GM12878 (cell line): ENCODE data around the gene ENOX1. TPM values are rescaled to one million over a fixed set of nuclear protein-coding genes. Genes with fewer than 3 reads are reported as not detected.

Source experiments
- ATAC-seq: fragments of 200-7000 bp; cut with Tn5 transposase; 3 replicates; pipeline ENCODE4 v1.9.1; 2020; ENCODE audit warnings: mild to moderate bottlenecking, moderate library complexity
- BruUV-seq: library from RNA; stranded (reverse); fragments of 400-500 nt; replicated peaks from 2 replicates; lab custom pipeline; 2021; lab: Mats Ljungman, UMichigan
- CTCF ChIA-PET: fragments of 300-600 bp; sonication (Branson Sonifier 250); formaldehyde crosslinking; extraction: SDS; loops from one replicate; lab custom pipeline; 2021; ENCODE audit warnings: inconsistent platforms; lab: Yijun Ruan, JAX
- POLR2A ChIA-PET: fragments of 350-600 bp; formaldehyde crosslinking; extraction: SDS; loops from one replicate; lab custom pipeline; 2021; ENCODE audit warnings: inconsistent platforms; lab: Charles Lee
- RAD21 ChIA-PET: fragments of 300-600 bp; sonication (Branson Sonifier 250); formaldehyde crosslinking; loops from one replicate; lab custom pipeline; 2023; ENCODE audit warnings: antibody characterized with exemption; ENCODE audit not compliant: unreplicated experiment; lab: Charles Lee
- SMC1A ChIA-PET: fragments of 300-600 bp; sonication (Branson Sonifier 250); formaldehyde crosslinking; loops from one replicate; lab custom pipeline; 2023; ENCODE audit not compliant: unreplicated experiment, uncharacterized antibody; lab: Charles Lee
- DNase-seq: peaks from one replicate; pipeline ENCODE4 v3.0.0-alpha.2; 2011; ENCODE audit warnings: low read depth, low spot score
- FAIRE-seq: peaks from 3 replicates; lab custom pipeline; 2011; peaks lifted over from hg19 to GRCh38; lab: Jason Lieb, UNC
- H2AFZ ChIP-seq: 2 replicates; pipeline ENCODE4 v1.6.0; 2011; ENCODE audit warnings: low read depth, low read length, control low read depth; ENCODE audit not compliant: control insufficient read depth
- H3K27ac ChIP-seq: 2 replicates; pipeline ENCODE4 v1.5.1; 2011; ENCODE audit warnings: control low read depth; ENCODE audit not compliant: control insufficient read depth, insufficient read depth
- H3K27me3 ChIP-seq, 2 experiments: replicated peaks in 1 of 2; 2 replicates each; pipeline versions ENCODE4 v1.6.0 to v1.6.1; 2011; ENCODE audit warnings: low read length in 1 of 2; ENCODE audit not compliant: control insufficient read depth in 2 of 2, insufficient read depth in 2 of 2
- H3K36me3 ChIP-seq, 2 experiments: 2 replicates each; pipeline ENCODE4 v1.5.1; 2011; ENCODE audit warnings: low read length in 1 of 2; ENCODE audit not compliant: control insufficient read depth in 2 of 2, insufficient read depth in 2 of 2
- H3K4me1 ChIP-seq: 2 replicates; pipeline ENCODE4 v1.6.1; 2011; ENCODE audit warnings: mild to moderate bottlenecking, low read length, moderate library complexity, mixed read lengths; ENCODE audit not compliant: control insufficient read depth, insufficient read depth
- H3K4me2 ChIP-seq: 2 replicates; pipeline ENCODE4 v1.6.0; 2011; ENCODE audit warnings: control low read depth; ENCODE audit not compliant: control insufficient read depth, insufficient read depth
- H3K4me3 ChIP-seq: fragments of 200-600 bp; sonication (generic); 2 replicates; pipeline ENCODE4 v1.5.1; 2016
- H3K79me2 ChIP-seq: 2 replicates; pipeline ENCODE4 v1.6.0; 2011; ENCODE audit warnings: low read length; ENCODE audit not compliant: control insufficient read depth, insufficient read depth
- H3K9ac ChIP-seq: 2 replicates; pipeline ENCODE4 v1.8.0; 2011; ENCODE audit warnings: low read length, control low read depth, mixed read lengths; ENCODE audit not compliant: control insufficient read depth, insufficient read depth
- H3K9me3 ChIP-seq: replicated peaks from 3 replicates; pipeline ENCODE4 v1.5.1; 2011; ENCODE audit warnings: mild to moderate bottlenecking, low read length; ENCODE audit not compliant: control insufficient read depth, insufficient read depth
- H4K20me1 ChIP-seq: 2 replicates; pipeline ENCODE4 v1.6.0; 2011; ENCODE audit not compliant: control insufficient read depth, insufficient read depth
- ATF7 ChIP-seq: fragments of 450-650 bp; IDR thresholded peaks from 2 replicates; pipeline ENCODE4 v1.6.1; 2016; ENCODE audit warnings: low read depth, mild to moderate bottlenecking
- BCL11A ChIP-seq: IDR thresholded peaks from 2 replicates; pipeline ENCODE4 v1.6.1; 2011; ENCODE audit warnings: low read depth, low read length
- EP300 ChIP-seq, 2 experiments: fragments of 150-350 bp in 1 of 2; IDR thresholded peaks; 2 replicates each; pipeline ENCODE4 v1.6.1; 2011 to 2012; ENCODE audit warnings: low read depth in 2 of 2, low read length in 2 of 2, borderline replicate concordance in 1 of 2, improper control_type of control experiment in 1 of 2, inconsistent platforms in 1 of 2; ENCODE audit not compliant: control insufficient read depth in 1 of 2
- ESRRA ChIP-seq: IDR thresholded peaks from 2 replicates; pipeline ENCODE4 v1.6.1; 2012; ENCODE audit warnings: mild to moderate bottlenecking, low read length, improper control_type of control experiment
- HDAC6 ChIP-seq: fragments of 200-600 bp; sonication (generic); IDR thresholded peaks from one replicate; pipeline ENCODE4 v1.8.0; 2017; ENCODE audit warnings: antibody characterized with exemption; ENCODE audit not compliant: unreplicated experiment
- IKZF2 ChIP-seq, 2 experiments: fragments of 450-650 bp; IDR thresholded peaks; 2 replicates each; pipeline ENCODE4 v1.6.1; 2017; ENCODE audit warnings: mild to moderate bottlenecking in 2 of 2, moderate library complexity in 2 of 2
- IRF5 ChIP-seq: fragments of 450-650 bp; IDR thresholded peaks from 2 replicates; pipeline ENCODE4 v1.6.1; 2017; ENCODE audit warnings: borderline replicate concordance
- MEF2B ChIP-seq: fragments of 450-650 bp; IDR thresholded peaks from 2 replicates; pipeline ENCODE4 v1.6.1; 2018; ENCODE audit warnings: mild to moderate bottlenecking, moderate library complexity; ENCODE audit not compliant: partially characterized antibody, poor library complexity, severe bottlenecking
- RUNX3 ChIP-seq: IDR thresholded peaks from 2 replicates; pipeline ENCODE4 v1.6.1; 2012; ENCODE audit warnings: low read length, inconsistent platforms
- TCF12 ChIP-seq: IDR thresholded peaks from 2 replicates; pipeline ENCODE4 v1.6.1; 2011; ENCODE audit warnings: low read depth, mild to moderate bottlenecking, low read length
- ZNF24 ChIP-seq: fragments of 450-650 bp; IDR thresholded peaks from 2 replicates; pipeline ENCODE4 v1.6.1; 2017; ENCODE audit warnings: antibody characterized with exemption, mild to moderate bottlenecking
- in situ Hi-C: fragments of 300-500 bp; cut with MboI; formaldehyde crosslinking; loops from 9 replicates; pipeline ENCODE4 v1.14.3; 2018; ENCODE audit warnings: mixed read lengths
- intact Hi-C: fragments of 100-400 bp; cut with micrococcal nuclease; formaldehyde crosslinking; loops from one replicate; pipeline ENCODE4 v1.14.2; 2022; ENCODE audit not compliant: unreplicated experiment
- polyA plus RNA-seq, 11 experiments: library from polyadenylated mRNA; depleted of rRNA in 4 of 11; unstranded in 6 of 11; stranded (reverse) in 5 of 11; fragments of >200 nt; fragmentation: Nextera tagmentation in 4 of 11; fragmentation: Illumina TruSeq in 1 of 11; extraction: Ambion mirVana in 4 of 11; extraction: Trizol in 1 of 11; gene quantifications; 1 replicate in 1 of 11; 2 replicates in 10 of 11; pipeline versions ENCODE4 v1.2.1 to v1.2.3, GENCODE V29; 2011 to 2016; ENCODE audit warnings: inconsistent platforms in 2 of 11, missing spikeins in 2 of 11, low read depth in 1 of 11
- total RNA-seq, 4 experiments: library from RNA; depleted of rRNA in 3 of 4; stranded (reverse); fragments of >200 nt in 3 of 4; fragmentation: Illumina TruSeq in 1 of 4; extraction: Trizol in 1 of 4; gene quantifications; 2 replicates each; pipeline versions ENCODE4 v1.2.1 to v1.2.3, GENCODE V29; 2013 to 2021

The ENOX1 gene
- total and polyA plus RNA-seq, 10 of the 15 experiments (the other 5 are each of a cell fraction or from before 2014, with no cell fraction given): 0.11 to 0.26 (median 0.15) TPM

- FAIRE-seq: no peak
- intact Hi-C loops: no loop called here
Measured at GRCh38 chr13:43518833-43519232, 267.9 kb downstream of the ENOX1 start.

More at GRCh38 chr13:43518833-43519232, 267.9 kb downstream of the ENOX1 start:
- DNase-seq (no peak), ATAC-seq (no peak)
- RAD21 ChIA-PET: no interaction called here
- H3K4me2 ChIP-seq: no peak overlapping the region
- no peaks in the 10 kb centered on the region for H4K20me1 ChIP-seq
- in situ Hi-C loops: no loop called here
- no peaks in the 10 kb centered on the region for H3K9me3 ChIP-seq
- H3K4me1 ChIP-seq: no peaks in the 10 kb centered on the region
- H3K27ac ChIP-seq: no peak overlapping the region
- SMC1A ChIA-PET: interaction anchor here (1.1 to 1.4 kb wide), 2 partner anchors 9 to 18 kb away, joined by 3 to 4 read pairs; no protein-coding TSS in a partner anchor
- BruUV-seq: no TSS peak
- no peaks in the 10 kb centered on the region for H3K79me2 ChIP-seq
- H2AFZ ChIP-seq: no peak overlapping the region
- no peaks in the 10 kb centered on the region; a peak in 1 of 4 replicates for H3K27me3 ChIP-seq
- H3K9ac ChIP-seq: no peak overlapping the region
- POLR2A ChIA-PET: no interaction called here
- TF ChIP-seq IRF5 (no peak), MEF2B (no peak), TCF12 (no peak), EP300 (IDR thresholded peaks at IDR 0.05; ENCODE audit: borderline replicate concordance in 1 of 2, control insufficient read depth in 1 of 2, low read depth in 2 of 2, low read length in 2 of 2) (no peak), ATF7 (no peak), IKZF2 (IDR thresholded peaks at IDR 0.05) (no peak), ESRRA (no peak), HDAC6 (no peak), RUNX3 (no peak), BCL11A (no peak), ZNF24 (no peak)
- CTCF ChIA-PET: no interaction called here
- no peak overlapping the region for H3K4me3 ChIP-seq
- H3K36me3 ChIP-seq: no peaks in the 10 kb centered on the region
